HEK293 (cell line): ENCODE data around the gene PDCD1LG2.

Experiments used
- CTCF ChIA-PET: fragments of 350-600 bp; formaldehyde crosslinking; extraction: SDS; loops from one replicate; lab custom pipeline; 2021; ENCODE audit warnings: antibody characterized with exemption; lab: Yijun Ruan, JAX
- POLR2A ChIA-PET: fragments of 300-600 bp; formaldehyde crosslinking; extraction: SDS; loops from one replicate; lab custom pipeline; 2020; ENCODE audit warnings: antibody characterized with exemption, inconsistent platforms; lab: Yijun Ruan, JAX
- H3K27ac ChIP-seq: fragments of 200-500 bp; sonication (Bioruptor generic); 2 replicates; pipeline ENCODE4 v1.5.1; 2014; ENCODE audit warnings: low read depth, low read length, control low read depth, inconsistent platforms; ENCODE audit errors: extremely low read depth
- H3K36me3 ChIP-seq, 2 experiments: fragments of 200-500 bp in 1 of 2; sonication (Bioruptor generic) in 1 of 2; 1 replicate in 1 of 2; 2 replicates in 1 of 2; pipeline ENCODE4 v1.5.1; 2014 to 2017; ENCODE audit warnings: inconsistent platforms in 2 of 2, low read length in 2 of 2; ENCODE audit not compliant: control insufficient read depth in 2 of 2, insufficient read depth in 1 of 2
- H3K4me1 ChIP-seq: fragments of 200-500 bp; sonication (Bioruptor generic); 2 replicates; pipeline ENCODE4 v1.5.1; 2014; ENCODE audit warnings: mild to moderate bottlenecking, low read length, inconsistent platforms; ENCODE audit not compliant: control insufficient read depth, insufficient read depth
- H3K4me3 ChIP-seq: 2 replicates; pipeline ENCODE4 v1.5.1; 2011; ENCODE audit warnings: low read depth, mild to moderate bottlenecking, control low read depth, low read length, moderate library complexity
- H3K9me3 ChIP-seq: fragments of 200-500 bp; sonication (Bioruptor generic); 2 replicates; pipeline ENCODE4 v1.5.1; 2014; ENCODE audit warnings: low read depth, low read length, inconsistent platforms; ENCODE audit not compliant: control insufficient read depth, insufficient read depth
- AEBP2 ChIP-seq: fragments of 450-650 bp; formaldehyde crosslinking; IDR thresholded peaks from 2 replicates; pipeline ENCODE4 v1.5.1; 2016; ENCODE audit warnings: missing biosample characterization, missing genetic modification characterization, borderline replicate concordance
- BCL6B ChIP-seq: fragments of 450-650 bp; formaldehyde crosslinking; IDR thresholded peaks from 2 replicates; pipeline ENCODE4 v1.5.1; 2017; ENCODE audit warnings: missing biosample characterization, missing genetic modification characterization
- INSM2 ChIP-seq: fragments of 450-650 bp; formaldehyde crosslinking; IDR thresholded peaks from 2 replicates; pipeline ENCODE4 v1.5.1; 2016; ENCODE audit warnings: missing biosample characterization, missing genetic modification characterization
- KLF9 ChIP-seq: fragments of 450-650 bp; formaldehyde crosslinking; IDR thresholded peaks from 2 replicates; pipeline ENCODE4 v1.5.1; 2016; ENCODE audit warnings: missing biosample characterization, missing genetic modification characterization, low read depth
- PRDM1 ChIP-seq: fragments of 450-650 bp; formaldehyde crosslinking; IDR thresholded peaks from 2 replicates; pipeline ENCODE4; 2016; ENCODE audit warnings: missing biosample characterization, missing genetic modification characterization
- PRDM4 ChIP-seq: fragments of 450-650 bp; formaldehyde crosslinking; IDR thresholded peaks from 2 replicates; pipeline ENCODE4 v1.5.1; 2017; ENCODE audit warnings: missing biosample characterization, missing genetic modification characterization
- REPIN1 ChIP-seq: fragments of 450-650 bp; formaldehyde crosslinking; IDR thresholded peaks from 2 replicates; pipeline ENCODE4 v1.5.1; 2017; ENCODE audit warnings: missing biosample characterization, missing genetic modification characterization, low read depth
- REST ChIP-seq: fragments of 450-650 bp; formaldehyde crosslinking; IDR thresholded peaks from 2 replicates; pipeline ENCODE4 v1.5.1; 2016; ENCODE audit warnings: missing biosample characterization, missing genetic modification characterization
- SP2 ChIP-seq: fragments of 450-650 bp; formaldehyde crosslinking; IDR thresholded peaks from 2 replicates; pipeline ENCODE4 v1.5.1; 2016; ENCODE audit warnings: missing biosample characterization, missing genetic modification characterization
- YY2 ChIP-seq: fragments of 450-650 bp; formaldehyde crosslinking; IDR thresholded peaks from 2 replicates; pipeline ENCODE4 v1.5.1; 2016; ENCODE audit warnings: missing biosample characterization, missing genetic modification characterization
- ZBTB7A ChIP-seq: fragments of 450-650 bp; formaldehyde crosslinking; IDR thresholded peaks from 2 replicates; pipeline ENCODE4 v1.5.1; 2016; ENCODE audit warnings: low read depth, missing biosample characterization, missing genetic modification characterization
- ZNF132 ChIP-seq: fragments of 450-650 bp; formaldehyde crosslinking; IDR thresholded peaks from 2 replicates; pipeline ENCODE4 v1.5.1; 2017; ENCODE audit warnings: missing biosample characterization, missing genetic modification characterization, borderline replicate concordance
- ZNF19 ChIP-seq: fragments of 450-650 bp; formaldehyde crosslinking; IDR thresholded peaks from 2 replicates; pipeline ENCODE4; 2016; ENCODE audit warnings: missing biosample characterization, missing genetic modification characterization, low read depth
- ZNF280C ChIP-seq: fragments of 450-650 bp; formaldehyde crosslinking; IDR thresholded peaks from 2 replicates; pipeline ENCODE4 v1.5.1; 2016; ENCODE audit warnings: missing biosample characterization, missing genetic modification characterization
- ZNF324 ChIP-seq: fragments of 450-650 bp; formaldehyde crosslinking; IDR thresholded peaks from 2 replicates; pipeline ENCODE4 v1.5.1; 2016; ENCODE audit warnings: missing biosample characterization, missing genetic modification characterization
- ZNF521 ChIP-seq: fragments of 450-650 bp; formaldehyde crosslinking; IDR thresholded peaks from 2 replicates; pipeline ENCODE4 v1.5.1; 2017; ENCODE audit warnings: missing biosample characterization, mild to moderate bottlenecking, missing genetic modification characterization
- ZNF530 ChIP-seq: fragments of 450-650 bp; formaldehyde crosslinking; IDR thresholded peaks from 2 replicates; pipeline ENCODE4 v1.5.1; 2016; ENCODE audit warnings: low read depth, missing biosample characterization, missing genetic modification characterization
- ZNF580 ChIP-seq: fragments of 450-650 bp; formaldehyde crosslinking; IDR thresholded peaks from 2 replicates; pipeline ENCODE4 v1.5.1; 2016; ENCODE audit warnings: missing biosample characterization, missing genetic modification characterization
- ZNF600 ChIP-seq: fragments of 450-650 bp; formaldehyde crosslinking; IDR thresholded peaks from 2 replicates; pipeline ENCODE4 v1.5.1; 2016; ENCODE audit warnings: missing biosample characterization, missing genetic modification characterization
- ZNF670 ChIP-seq: fragments of 450-650 bp; formaldehyde crosslinking; IDR thresholded peaks from 2 replicates; pipeline ENCODE4 v1.5.1; 2016; ENCODE audit warnings: missing biosample characterization, missing genetic modification characterization, low read depth
- ZNF768 ChIP-seq: fragments of 450-650 bp; formaldehyde crosslinking; IDR thresholded peaks from 2 replicates; pipeline ENCODE4 v1.5.1; 2018; ENCODE audit warnings: missing biosample characterization, mild to moderate bottlenecking, missing genetic modification characterization

The PDCD1LG2 gene

GRCh38 chr9:5511476-5511875, 1.1 kb downstream of the PDCD1LG2 start:
- CTCF ChIA-PET = no interaction called here
- TF ChIP-seq ZNF580 (tag by site-specific recombination) = no peak
- no peak for TF ChIP-seq PRDM1
- no peak for TF ChIP-seq BCL6B (tag by site-specific recombination)
- no peak for TF ChIP-seq YY2 (tag by site-specific recombination)
- no peak for TF ChIP-seq ZBTB7A (tag by site-specific recombination)
- TF ChIP-seq ZNF132 (tag by site-specific recombination) = no peak
- TF ChIP-seq AEBP2 (tag by site-specific recombination) = no peak
- TF ChIP-seq KLF9 (tag by site-specific recombination) = no peak
- no peak for TF ChIP-seq ZNF768 (tag by site-specific recombination)
- TF ChIP-seq ZNF670 = no peak
- no peak for TF ChIP-seq ZNF280C (tag by site-specific recombination)
- no peak for TF ChIP-seq INSM2 (tag by site-specific recombination)
- no peak for TF ChIP-seq ZNF19 (tag by site-specific recombination)
- no peak for TF ChIP-seq SP2 (tag by site-specific recombination)
- no peak for TF ChIP-seq REPIN1 (tag by site-specific recombination)
- TF ChIP-seq ZNF600 (tag by site-specific recombination) = no peak
- TF ChIP-seq ZNF521 (tag by site-specific recombination) = no peak
- no peaks in the 10 kb centered on the region for H3K36me3 ChIP-seq
- H3K4me1 ChIP-seq = no peaks in the 10 kb centered on the region
- no peak overlapping the region for H3K4me3 ChIP-seq
- no peak overlapping the region for H3K27ac ChIP-seq
- POLR2A ChIA-PET = no interaction called here
- H3K9me3 ChIP-seq = no peaks in the 10 kb centered on the region

GRCh38 chr9:5511935-5512580, 1.7 kb downstream of the PDCD1LG2 start:
- POLR2A ChIA-PET = no interaction called here

More at GRCh38 chr9:5511935-5512580, 1.7 kb downstream of the PDCD1LG2 start:
- no peak overlapping the region for H3K27ac ChIP-seq
- CTCF ChIA-PET = no interaction called here
- no peaks in the 10 kb centered on the region for H3K4me1 ChIP-seq
- H3K4me3 ChIP-seq = no peak overlapping the region
- H3K9me3 ChIP-seq = no peaks in the 10 kb centered on the region
- TF ChIP-seq REST (tag by site-specific recombination) (peak; percentile 72; the same call in 1 of the 2 replicates), ZNF530 (tag by site-specific recombination) (no peak), PRDM4 (no peak), ZNF324 (tag by site-specific recombination) (no peak)
- TF ChIP-seq, all 188 proteins: peak for 1
- no peaks in the 10 kb centered on the region for H3K36me3 ChIP-seq
